GM12873 (cell line): Measurements from ENCODE around the gene IGLL1.

Source experiments
- CTCF ChIP-seq: IDR thresholded peaks from 2 replicates; pipeline ENCODE4 v1.5.1; 2012; ENCODE audit warnings: low read depth, mild to moderate bottlenecking, moderate library complexity, low read length, control low read depth; ENCODE audit not compliant: insufficient read depth; ENCODE audit errors: missing control alignments

The IGLL1 gene

DNA sequence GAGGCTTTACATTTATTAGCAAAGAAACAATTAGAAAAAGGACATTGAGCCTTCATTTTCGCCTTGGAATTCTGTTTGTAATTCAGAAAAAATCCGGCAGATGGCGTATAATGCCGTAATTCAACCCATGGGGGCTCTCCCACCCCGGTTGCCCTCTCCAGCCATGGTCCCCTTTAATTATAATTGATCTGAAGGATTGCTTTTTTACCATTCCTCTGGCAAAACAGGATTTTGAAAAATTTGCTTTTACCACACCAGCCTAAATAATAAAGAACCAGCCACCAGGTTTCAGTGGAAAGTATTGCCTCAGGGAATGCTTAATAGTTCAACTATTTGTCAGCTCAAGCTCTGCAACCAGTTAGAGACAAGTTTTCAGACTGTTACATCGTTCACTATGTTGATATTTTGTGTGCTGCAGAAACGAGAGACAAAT is 38.2 kb downstream of the IGLL1 start:
- TF ChIP-seq CTCF: peak; percentile 54

- TF ChIP-seq CTCF: peak; percentile 88
Observed at GRCh38 chr22:23539135-23539838, 40.8 kb downstream of the IGLL1 start.

DNA sequence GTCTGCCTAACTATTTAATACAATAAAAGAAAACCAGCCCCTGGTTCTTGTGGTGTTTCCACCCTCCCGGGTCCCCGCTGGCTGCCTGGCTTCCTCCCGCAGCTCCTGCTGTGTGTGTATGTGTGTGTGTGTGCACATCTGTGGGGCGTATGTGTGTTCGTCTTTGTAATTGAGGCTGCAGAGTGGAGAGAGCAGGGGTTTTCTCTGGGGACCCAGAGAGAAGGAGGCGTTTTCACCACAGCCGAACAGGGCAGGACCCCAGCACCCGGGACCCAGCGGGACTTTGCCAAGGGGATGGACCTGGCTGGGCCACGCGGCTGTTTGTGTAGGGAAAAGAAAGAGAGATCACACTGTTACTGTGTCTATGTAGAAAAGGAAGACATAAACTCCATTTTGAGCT is 42.7 kb downstream of the IGLL1 start:
- TF ChIP-seq CTCF: no peak

- no peak for TF ChIP-seq CTCF
Observed at GRCh38 chr22:23536821-23537345, 43.2 kb downstream of the IGLL1 start.

GRCh38 chr22:23534851-23535717 is 45.0 kb downstream of the IGLL1 start:
- no peak for TF ChIP-seq CTCF

GRCh38 chr22:23534201-23534850 is 45.8 kb downstream of the IGLL1 start:
- no peak for TF ChIP-seq CTCF

- no peak for TF ChIP-seq CTCF
Observed at GRCh38 chr22:23533771-23534191, 46.3 kb downstream of the IGLL1 start.
